GM23338 (cell line): Measurements from ENCODE around the gene PTAFR. TPM values are rescaled to one million over a fixed set of nuclear protein-coding genes. Genes with fewer than 3 reads are reported as not detected.
A peak's percentile ranks its signal among the peaks of the same experiment; 100 is the strongest.

Source experiments
- ATAC-seq: fragments of 200-7000 bp; cut with Tn5 transposase; 3 replicates; pipeline ENCODE4 v1.9.1; 2020
- DNase-seq: peaks from one replicate; pipeline ENCODE4 v3.0.0-alpha.2; 2015; ENCODE audit warnings: low spot score
- H2AFZ ChIP-seq: fragments of 200-600 bp; sonication (generic); 2 replicates; pipeline ENCODE4 v1.8.0; 2016; ENCODE audit warnings: antibody characterized with exemption, mild to moderate bottlenecking, moderate library complexity
- H3F3A ChIP-seq: fragments of 200-600 bp; sonication (generic); replicated peaks from 2 replicates; pipeline ENCODE4 v1.8.0; 2017; ENCODE audit warnings: antibody characterized with exemption, mixed run types, low read depth
- H3K27ac ChIP-seq: fragments of 200-600 bp; sonication (generic); 2 replicates; pipeline ENCODE4 v1.6.1; 2016; ENCODE audit warnings: low read depth
- H3K27me3 ChIP-seq: fragments of 200-600 bp; sonication (generic); 2 replicates; pipeline ENCODE4 v1.8.0; 2016; ENCODE audit warnings: mild to moderate bottlenecking, mixed run types, moderate library complexity; ENCODE audit not compliant: insufficient read depth
- H3K36me3 ChIP-seq: fragments of 200-600 bp; sonication (generic); 2 replicates; pipeline ENCODE4 v1.8.0; 2016; ENCODE audit warnings: mild to moderate bottlenecking; ENCODE audit not compliant: insufficient read depth
- H3K4me1 ChIP-seq: fragments of 200-600 bp; sonication (generic); 2 replicates; pipeline ENCODE4 v1.8.0; 2016; ENCODE audit warnings: mild to moderate bottlenecking, moderate library complexity; ENCODE audit not compliant: insufficient read depth
- H3K4me2 ChIP-seq: fragments of 200-600 bp; sonication (generic); 2 replicates; pipeline ENCODE4 v1.7.1; 2017; ENCODE audit warnings: mixed run types
- H3K4me3 ChIP-seq: fragments of 200-600 bp; sonication (generic); 2 replicates; pipeline ENCODE4 v1.6.1; 2016; ENCODE audit warnings: mixed run types
- H3K79me2 ChIP-seq: fragments of 200-600 bp; sonication (generic); replicated peaks from 2 replicates; pipeline ENCODE4 v1.8.0; 2017; ENCODE audit warnings: mild to moderate bottlenecking; ENCODE audit not compliant: insufficient read depth
- H3K9me2 ChIP-seq: fragments of 200-600 bp; sonication (generic); 2 replicates; pipeline ENCODE4 v1.8.0; 2017; ENCODE audit not compliant: insufficient read depth
- H4K20me1 ChIP-seq: fragments of 200-600 bp; sonication (generic); replicated peaks from 2 replicates; pipeline ENCODE4 v1.8.0; 2017; ENCODE audit warnings: mild to moderate bottlenecking; ENCODE audit not compliant: insufficient read depth
- H3K27ac Mint-ChIP-seq: 2 replicates; pipeline ENCODE4 v1.8.0; 2020; ENCODE audit warnings: inconsistent platforms, mild to moderate bottlenecking, moderate library complexity, mixed read lengths
- H3K27me3 Mint-ChIP-seq: 3 replicates; pipeline ENCODE4 v1.8.0; 2022; ENCODE audit warnings: low read depth, mild to moderate bottlenecking, moderate library complexity, mixed read lengths, inconsistent platforms; ENCODE audit not compliant: insufficient read depth, poor library complexity
- H3K36me3 Mint-ChIP-seq: 3 replicates; pipeline ENCODE4 v1.8.0; 2021; ENCODE audit warnings: low read depth, mild to moderate bottlenecking, inconsistent platforms, moderate library complexity, mixed read lengths
- H3K4me1 Mint-ChIP-seq: 3 replicates; pipeline ENCODE4 v1.8.0; 2020; ENCODE audit warnings: mild to moderate bottlenecking, inconsistent platforms, mixed read lengths
- H3K4me3 Mint-ChIP-seq: 3 replicates; pipeline ENCODE4 v1.8.0; 2021; ENCODE audit warnings: moderate library complexity, mild to moderate bottlenecking, inconsistent platforms, mixed read lengths
- H3K9me3 Mint-ChIP-seq: 3 replicates; pipeline ENCODE4 v1.8.0; 2020; ENCODE audit warnings: moderate library complexity, mild to moderate bottlenecking, inconsistent platforms, mixed read lengths
- CREB1 ChIP-seq: fragments of 250-450 bp; sonication (Bioruptor Pico); IDR thresholded peaks from 2 replicates; pipeline ENCODE4 v1.5.0; 2020; ENCODE audit warnings: low read depth, mild to moderate bottlenecking, moderate library complexity
- CTCF ChIP-seq, 2 experiments: fragments of 200-600 bp in 1 of 2; sonication (generic) in 1 of 2; conservative IDR thresholded peaks; 2 replicates each; pipeline versions ENCODE4 v1.5.1 to v1.6.1; 2016 to 2017; ENCODE audit warnings: antibody characterized with exemption in 2 of 2, low read depth in 2 of 2, mild to moderate bottlenecking in 2 of 2, moderate library complexity in 1 of 2
- EZH2 ChIP-seq: fragments of 200-600 bp; sonication (generic); IDR thresholded peaks from one replicate; pipeline ENCODE4 v1.8.0; 2017; ENCODE audit warnings: antibody characterized with exemption, mild to moderate bottlenecking, low read depth; ENCODE audit not compliant: unreplicated experiment
- JUNB ChIP-seq: IDR thresholded peaks from one replicate; pipeline ENCODE4 v1.6.1; 2016; ENCODE audit warnings: antibody characterized with exemption; ENCODE audit not compliant: unreplicated experiment
- NANOG ChIP-seq: IDR thresholded peaks from 2 replicates; pipeline ENCODE4 v1.6.1; 2016; ENCODE audit warnings: antibody characterized with exemption, borderline replicate concordance
- POLR2AphosphoS5 ChIP-seq: IDR thresholded peaks from 2 replicates; pipeline ENCODE4 v1.6.1; 2016; ENCODE audit warnings: antibody characterized with exemption, low read depth
- REST ChIP-seq: IDR thresholded peaks from one replicate; pipeline ENCODE4 v1.6.1; 2018; ENCODE audit warnings: antibody characterized with exemption; ENCODE audit not compliant: unreplicated experiment
- STAT1 ChIP-seq: IDR thresholded peaks from one replicate; pipeline ENCODE4 v1.6.1; 2016; ENCODE audit warnings: antibody characterized with exemption; ENCODE audit not compliant: unreplicated experiment
- ZNF114 ChIP-seq: fragments of 250-450 bp; sonication (Bioruptor Pico); IDR thresholded peaks from 2 replicates; pipeline ENCODE4 v1.5.0; 2020; ENCODE audit warnings: mild to moderate bottlenecking, moderate library complexity
- ZNF331 ChIP-seq: fragments of 250-450 bp; sonication (Bioruptor Pico); IDR thresholded peaks from 2 replicates; pipeline ENCODE4 v1.5.0; 2020; ENCODE audit warnings: low read depth, mild to moderate bottlenecking, moderate library complexity
- ZNF462 ChIP-seq: fragments of 250-450 bp; sonication (Bioruptor Pico); IDR thresholded peaks from 2 replicates; pipeline ENCODE4 v1.5.0; 2020; ENCODE audit warnings: mild to moderate bottlenecking, moderate library complexity
- polyA plus RNA-seq: library from polyadenylated mRNA; unstranded; fragments of >200 nt; fragmentation: Nextera tagmentation; extraction: Ambion mirVana; gene quantifications from 2 replicates; pipeline ENCODE4 v1.2.1, GENCODE V29; 2016
- total RNA-seq: library from RNA; depleted of rRNA; stranded (reverse); fragments of >200 nt; shearing (Covaris generic); gene quantifications from 2 replicates; pipeline ENCODE4 v1.2.3, GENCODE V29; 2014

Gene PTAFR
- total and polyA plus RNA-seq, 2 experiments from 2014 or later, result 0.29 to 0.76 TPM

GRCh38 chr1:28171246-28171645 lies 5.2 kb downstream of the PTAFR start:
- Histone ChIP-seq H3K4me2 (no peak overlapping the region), H3K4me3 (no peak overlapping the region), H3K79me2 (no peaks in the 10 kb centered on the region), H3K9me2 (no peaks in the 10 kb centered on the region), H3K27me3 (no peaks in the 10 kb centered on the region), H2AFZ (peak overlapping the region; percentile 72; the same call in 1 of the 2 replicates), H3K36me3 (no peaks in the 10 kb centered on the region), H3K4me1 (no peaks in the 10 kb centered on the region), H3F3A (no peaks in the 10 kb centered on the region), H4K20me1 (no peaks in the 10 kb centered on the region), H3K27ac (no peak overlapping the region)
- Mint-ChIP-seq H3K36me3 (no peaks in the 10 kb centered on the region), H3K9me3 (no peaks in the 10 kb centered on the region), H3K27me3 (peaks cover 8% of the 10 kb centered on the region), H3K27ac (peak overlapping the region; percentile 33; the same call in 1 of the 2 replicates), H3K4me1 (peaks cover 7% of the 10 kb centered on the region), H3K4me3 (no peak overlapping the region)
- DNase-seq, result no peak
- ATAC-seq, result no peak
- TF ChIP-seq ZNF462 (CRISPR knock-in tag) (no peak), CTCF (conservative IDR thresholded peaks at IDR 0.05; ENCODE audit: low read depth in 2 of 2) (no peak), ZNF331 (CRISPR knock-in tag) (no peak), REST (no peak), POLR2AphosphoS5 (no peak), NANOG (no peak), STAT1 (no peak), EZH2 (no peak), JUNB (no peak), ZNF114 (no peak), CREB1 (CRISPR knock-in tag) (no peak)
